ENCODE results near the gene INSC.

The INSC gene

GRCh38 chr11:15213471-15214231 lies 98.9 kb downstream of the INSC start:
- DNase-seq (ENCODE audit: low read depth in 2 of 3, low spot score in 2 of 3): no peak

DNA sequence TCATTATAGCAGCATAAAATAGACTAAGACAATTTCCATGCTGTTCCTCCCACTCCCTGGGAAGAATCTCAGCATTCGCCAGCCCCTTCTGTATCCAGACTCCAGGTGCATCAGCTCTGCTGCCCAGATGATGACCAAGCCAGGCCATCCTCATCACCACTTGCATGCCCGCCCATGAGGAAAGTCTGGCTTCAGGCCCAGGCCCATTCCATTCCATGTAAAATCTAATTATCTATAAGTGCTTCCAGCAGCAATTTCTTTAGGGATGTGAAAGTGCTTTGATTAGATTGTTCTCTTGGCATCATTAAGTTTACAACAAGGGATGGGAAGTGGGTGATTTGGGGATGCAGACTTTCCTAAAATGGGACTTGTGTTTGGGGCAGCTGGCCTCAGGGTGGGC lies 100.3 kb downstream of the INSC start:
- DNase-seq (ENCODE audit: low read depth in 2 of 3, low spot score in 2 of 3): no peak

DNA sequence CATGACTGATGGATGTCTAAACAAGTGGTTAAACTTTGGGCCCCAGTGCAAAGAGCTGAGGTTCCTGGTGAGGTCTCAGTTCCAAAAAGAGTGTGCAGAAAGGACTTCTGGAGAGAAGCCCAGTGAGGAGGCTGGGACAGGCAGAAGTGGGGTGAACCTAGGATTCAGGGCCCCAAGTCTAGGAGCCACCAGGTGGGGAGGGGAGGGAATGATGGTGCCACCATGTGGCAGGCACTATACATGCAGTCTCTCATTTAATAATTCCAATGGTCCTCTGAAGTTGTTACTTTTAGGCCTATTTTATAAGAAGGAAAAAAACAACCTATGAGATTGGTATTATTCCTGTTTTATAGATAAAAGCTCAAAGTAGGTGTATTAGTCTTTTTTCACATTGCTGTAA lies 102.0 kb downstream of the INSC start:
- DNase-seq (ENCODE audit: low read depth in 2 of 3, low spot score in 2 of 3): no peak

GRCh38 chr11:15217416-15217815 lies 102.7 kb downstream of the INSC start:
- no peak for DNase-seq (ENCODE audit: low read depth in 2 of 3, low spot score in 2 of 3)

DNA sequence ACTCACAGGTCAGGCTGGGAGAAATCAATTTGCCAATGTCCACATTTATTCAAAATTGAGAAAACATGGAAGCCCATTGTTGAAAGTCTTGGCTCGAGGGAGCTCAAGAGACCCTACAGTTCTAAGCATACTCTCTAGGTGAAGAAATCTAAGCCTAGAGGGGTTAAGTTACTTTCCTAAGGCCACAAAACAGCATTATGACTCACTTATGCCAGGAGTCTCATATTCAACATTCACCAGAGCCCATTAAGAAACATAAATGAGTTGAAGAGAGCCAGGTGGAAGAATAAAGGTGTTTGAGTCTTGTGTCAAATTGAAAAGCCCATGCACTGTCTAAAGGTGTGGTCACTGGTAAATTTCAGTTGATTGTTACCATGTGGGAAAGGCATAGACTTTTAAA lies 108.1 kb downstream of the INSC start:
- DNase-seq (ENCODE audit: low read depth in 2 of 3, low spot score in 2 of 3): no peak

DNA sequence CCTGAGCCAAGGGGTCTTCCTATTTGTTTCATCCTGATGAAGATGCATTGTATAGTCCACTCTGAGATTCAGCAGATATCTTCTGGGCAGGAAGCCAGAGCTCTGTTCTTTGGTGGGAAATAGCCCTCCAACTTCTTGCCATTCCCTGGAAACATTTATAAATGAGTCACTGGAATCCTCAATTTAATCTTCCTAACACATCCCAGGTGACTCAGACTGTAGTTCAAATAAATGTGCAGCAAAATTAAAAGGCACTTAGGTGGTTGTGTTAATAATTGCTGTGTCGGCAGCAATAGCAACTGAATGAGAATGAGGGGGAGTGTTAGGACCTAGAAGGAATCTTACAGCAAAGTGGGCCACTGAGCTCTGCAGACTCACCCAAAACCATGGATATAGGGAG lies 108.6 kb downstream of the INSC start:
- no peak for DNase-seq (ENCODE audit: low read depth in 2 of 3, low spot score in 2 of 3)

- DNase-seq (ENCODE audit: low read depth in 2 of 3, low spot score in 2 of 3): no peak
Measured at GRCh38 chr11:15224466-15224865, 109.7 kb downstream of the INSC start.

DNA sequence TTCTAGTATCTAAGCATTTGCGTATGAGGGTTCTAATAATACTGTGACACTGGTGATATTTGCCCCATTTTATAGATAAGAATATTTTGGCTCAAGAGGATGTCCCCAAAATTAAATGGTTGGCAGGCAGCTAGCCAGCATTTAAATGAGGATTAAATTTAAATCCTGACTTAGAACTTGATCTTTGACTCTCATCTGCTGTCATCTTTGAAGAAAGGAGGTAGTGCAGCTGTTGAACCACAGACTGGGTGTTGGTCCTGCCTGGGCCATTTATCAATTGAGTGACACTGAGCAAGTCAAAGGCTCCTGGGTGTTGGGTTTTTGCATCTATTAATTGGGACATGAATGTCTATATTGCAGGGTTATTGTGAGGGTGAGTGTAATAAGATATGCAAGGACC lies 112.3 kb downstream of the INSC start:
- DNase-seq (ENCODE audit: low read depth in 2 of 3, low spot score in 2 of 3): no peak

DNA sequence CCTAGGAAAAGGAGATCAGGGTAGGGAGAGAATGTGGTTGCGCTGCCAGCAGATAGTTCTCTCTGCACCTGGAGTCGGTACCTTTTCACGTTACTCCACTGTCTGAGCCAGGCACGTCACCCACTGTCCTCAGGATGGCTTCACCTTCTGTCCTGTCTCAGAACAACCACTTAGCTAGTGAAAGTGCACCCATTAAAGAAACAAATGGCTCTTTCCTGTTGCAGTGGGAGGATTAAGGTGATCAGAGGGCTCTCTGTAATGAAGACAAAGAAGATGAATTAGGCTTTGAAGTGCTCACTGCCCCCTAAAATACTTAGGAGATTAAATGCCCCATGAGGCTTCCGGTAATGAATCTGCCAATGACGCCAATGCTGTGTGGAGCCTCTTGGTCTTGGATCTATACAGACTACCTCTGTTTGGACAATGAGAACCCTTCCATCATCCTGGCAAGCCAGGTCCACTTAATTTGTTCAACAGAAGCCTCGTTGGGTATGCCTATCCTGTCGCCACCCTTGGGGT lies 113.7 kb downstream of the INSC start:
- DNase-seq (ENCODE audit: low read depth in 2 of 3, low spot score in 2 of 3): no peak

GRCh38 chr11:15229069-15229468 lies 114.3 kb downstream of the INSC start:
- no peak for DNase-seq (ENCODE audit: low read depth in 2 of 3, low spot score in 2 of 3)

DNA sequence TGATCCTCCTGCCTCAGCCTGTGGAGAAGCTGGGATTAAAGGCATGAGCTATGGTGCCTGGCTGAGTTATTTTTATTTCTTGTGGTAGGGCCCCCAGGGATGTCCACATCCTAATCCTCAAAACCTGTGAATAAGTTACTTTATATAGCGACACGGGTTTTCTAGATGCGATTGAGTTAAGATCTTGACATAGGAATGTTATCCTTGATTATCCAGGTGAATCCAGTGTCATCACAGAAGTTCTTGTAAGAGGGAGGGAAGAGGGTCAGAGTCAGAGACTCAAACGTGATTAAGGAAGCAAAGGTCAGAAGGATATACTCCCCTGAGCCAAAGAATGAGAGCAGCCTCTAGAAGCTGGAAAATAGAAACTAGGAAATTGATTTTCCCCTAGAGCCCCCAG lies 117.8 kb downstream of the INSC start:
- no peak for DNase-seq (ENCODE audit: low read depth in 2 of 3, low spot score in 2 of 3)

DNA sequence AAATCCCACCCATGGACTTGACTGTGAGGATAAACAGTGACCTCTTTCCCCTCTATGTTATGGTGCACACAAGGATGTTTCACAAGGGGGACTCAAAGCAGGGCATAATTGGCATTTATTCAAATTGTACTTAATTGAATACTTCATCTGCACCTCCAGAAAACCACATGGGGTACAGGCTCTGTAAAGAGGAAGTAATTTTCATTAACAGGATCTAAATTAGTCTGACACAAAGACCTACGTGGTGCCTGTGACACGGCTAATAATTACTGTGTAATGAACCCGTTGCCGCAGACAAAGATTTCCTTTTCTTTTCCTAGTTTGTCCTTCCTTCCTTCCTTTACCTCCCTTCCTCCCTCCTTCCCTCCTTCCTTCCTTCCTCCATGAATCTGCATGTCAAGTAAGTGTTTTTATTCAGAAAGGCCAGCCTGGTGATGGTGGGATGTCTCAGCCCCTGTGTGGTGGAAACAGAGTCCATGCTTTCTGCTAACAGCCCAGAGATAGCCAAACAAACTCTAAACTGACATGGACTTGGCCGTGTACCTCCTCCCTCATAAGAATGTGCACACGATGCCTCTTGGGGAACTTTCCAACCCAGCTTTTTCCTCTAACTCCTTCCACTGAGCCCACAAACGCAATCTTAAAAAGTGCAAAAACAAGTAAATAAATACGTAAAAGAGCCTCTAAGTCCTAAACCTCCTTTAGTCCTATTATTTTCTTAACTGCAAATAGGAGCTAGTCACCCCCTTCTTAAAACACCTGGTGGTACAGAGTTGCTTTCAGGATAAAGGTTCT lies 118.8 kb downstream of the INSC start:
- no peak for DNase-seq (ENCODE audit: low read depth in 2 of 3, low spot score in 2 of 3)

- no peak for DNase-seq (ENCODE audit: low read depth in 2 of 3, low spot score in 2 of 3)
Measured at GRCh38 chr11:15234796-15235195, 120.1 kb downstream of the INSC start.

GRCh38 chr11:15236559-15236958 lies 121.8 kb downstream of the INSC start:
- no peak for DNase-seq (ENCODE audit: low read depth in 2 of 3, low spot score in 2 of 3)

GRCh38 chr11:15238856-15239255 lies 124.1 kb downstream of the INSC start:
- no peak for DNase-seq (ENCODE audit: low read depth in 2 of 3, low spot score in 2 of 3)

GRCh38 chr11:15248749-15249148 lies 134.0 kb downstream of the INSC start:
- no peak for DNase-seq (ENCODE audit: low read depth in 2 of 3, low spot score in 2 of 3)

- DNase-seq (ENCODE audit: low read depth in 2 of 3, low spot score in 2 of 3): no peak
Measured at GRCh38 chr11:15258433-15259165, 143.9 kb downstream of the INSC start.

DNA sequence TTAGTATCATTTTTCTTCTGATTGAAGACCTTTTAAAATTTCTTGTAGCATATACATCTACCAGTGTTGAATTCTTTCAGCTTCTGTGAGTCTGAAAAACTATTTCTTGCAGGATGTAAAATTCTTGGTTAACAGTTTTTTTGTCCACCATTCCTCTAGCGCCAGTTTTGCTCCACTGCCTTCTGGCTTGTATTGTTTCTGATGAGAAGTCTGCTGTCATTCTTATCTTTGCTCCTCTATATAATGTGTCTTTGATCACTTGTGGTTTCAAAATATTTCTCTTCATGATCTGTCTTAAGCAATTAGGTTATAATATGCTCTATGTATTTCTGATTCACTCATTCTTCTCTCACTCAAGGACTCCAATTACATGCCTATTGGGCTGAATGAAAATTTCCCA lies 152.3 kb downstream of the INSC start:
- no peak for DNase-seq (ENCODE audit: low read depth in 2 of 3, low spot score in 2 of 3)

DNA sequence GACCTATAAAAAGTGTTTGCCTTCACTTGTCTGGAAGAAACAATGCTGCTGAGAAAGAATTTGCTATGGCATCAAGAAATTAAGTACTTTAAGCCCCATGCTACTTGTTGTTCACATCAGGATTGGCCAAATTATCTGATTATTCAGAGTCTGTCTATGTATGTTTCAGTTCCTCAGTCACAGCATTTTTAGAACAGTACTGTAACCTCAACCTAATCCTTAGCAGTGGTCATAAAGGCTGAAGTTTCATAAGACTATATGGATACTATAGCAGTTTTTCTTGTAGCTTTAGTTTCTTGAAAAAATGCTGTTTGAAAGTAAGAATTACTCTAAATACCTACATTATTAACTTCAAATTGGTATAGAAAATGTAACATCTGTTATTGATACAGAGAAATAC lies 153.9 kb downstream of the INSC start:
- no peak for DNase-seq (ENCODE audit: low read depth in 2 of 3, low spot score in 2 of 3)

- DNase-seq (ENCODE audit: low read depth in 2 of 3, low spot score in 2 of 3): no peak
Measured at GRCh38 chr11:15275141-15275540, 160.4 kb downstream of the INSC start.

GRCh38 chr11:15276621-15277020 lies 161.9 kb downstream of the INSC start:
- no peak for DNase-seq (ENCODE audit: low read depth in 2 of 3, low spot score in 2 of 3)

DNA sequence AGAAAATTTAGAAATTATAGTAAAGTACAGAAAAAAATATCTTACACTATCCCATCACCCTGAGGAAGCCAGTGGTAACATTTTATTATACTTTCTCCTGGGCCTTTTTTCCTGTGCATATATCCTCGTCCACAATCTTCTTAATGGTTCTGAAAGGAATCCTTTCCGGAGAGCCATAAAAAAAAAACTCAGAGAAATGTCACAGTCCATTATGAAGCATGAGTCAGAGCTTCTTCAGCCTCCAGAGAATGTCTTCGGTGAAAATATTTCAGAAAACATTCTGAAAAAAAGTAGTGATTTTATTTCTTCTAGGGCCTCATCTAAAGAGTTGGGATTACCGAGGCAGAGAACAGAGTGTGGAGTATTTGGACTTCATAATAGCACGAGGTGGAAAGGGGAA lies 163.4 kb downstream of the INSC start:
- DNase-seq (ENCODE audit: low read depth in 2 of 3, low spot score in 2 of 3): no peak
